HG03521 (cell line): ENCODE measurements around the gene TAF12.
"Not testable (repeated sequence)": the region's sequence is repeated elsewhere in the genome, so short reads cannot be mapped to it uniquely, and the experiment has no call there.

Experiments used
- ATAC-seq: cut with Tn5 transposase; IDR thresholded peaks from one replicate; pipeline ENCODE4 v1.9.1; 2021; ENCODE audit warnings: mild to moderate bottlenecking, moderate library complexity; ENCODE audit not compliant: unreplicated experiment

Gene TAF12, protein sequence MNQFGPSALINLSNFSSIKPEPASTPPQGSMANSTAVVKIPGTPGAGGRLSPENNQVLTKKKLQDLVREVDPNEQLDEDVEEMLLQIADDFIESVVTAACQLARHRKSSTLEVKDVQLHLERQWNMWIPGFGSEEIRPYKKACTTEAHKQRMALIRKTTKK

DNA sequence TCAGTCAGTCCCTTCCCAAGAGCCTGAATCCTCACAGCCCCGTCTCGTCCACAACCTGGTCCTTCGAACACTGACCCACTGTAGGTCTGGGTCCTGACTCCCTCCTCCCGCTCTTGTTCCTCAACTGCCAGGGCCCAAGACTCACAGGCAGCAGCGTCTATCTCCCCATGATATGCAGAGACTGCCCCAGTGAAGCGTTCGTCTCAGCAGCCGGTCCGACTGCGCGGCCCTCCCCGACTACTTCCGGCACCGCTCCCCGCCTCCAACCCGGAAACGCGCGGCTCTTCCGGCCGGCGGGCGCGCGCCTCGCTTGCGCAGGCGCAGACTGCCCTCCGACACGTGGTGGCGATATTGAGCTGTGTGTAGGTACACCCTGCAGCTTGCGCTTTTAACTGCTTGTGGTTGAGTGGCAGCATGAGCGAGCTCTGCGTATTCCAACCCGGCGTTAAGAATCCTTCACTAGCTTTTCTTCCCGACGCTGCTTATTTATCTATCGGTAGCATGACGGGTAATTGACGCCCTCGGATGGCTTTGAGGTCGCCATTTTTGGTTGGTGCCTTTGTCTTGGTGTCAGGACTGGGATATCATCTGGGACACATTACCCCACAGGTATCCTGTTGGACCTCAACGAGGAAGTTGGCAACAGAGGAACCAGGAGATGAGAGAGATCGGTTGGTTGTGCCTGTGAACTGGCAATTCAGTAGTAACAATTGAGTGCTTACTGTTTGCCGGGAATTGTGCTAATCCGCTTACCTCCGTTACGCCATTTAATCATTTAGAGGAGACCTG lies at the start of gene TAF12:
TAF12 (minus strand) TSS at position 221 of the 789 bp plus-strand sequence. CDS start 20,986 bp downstream, outside the sequence.
- ATAC-seq = peak; percentile 77

GRCh38 chr1:28691627-28692026 lies 48.8 kb upstream of the TAF12 start:
- ATAC-seq = not testable (repeated sequence)

GRCh38 chr1:28684937-28685336 lies 42.1 kb upstream of the TAF12 start:
- ATAC-seq = no peak

DNA sequence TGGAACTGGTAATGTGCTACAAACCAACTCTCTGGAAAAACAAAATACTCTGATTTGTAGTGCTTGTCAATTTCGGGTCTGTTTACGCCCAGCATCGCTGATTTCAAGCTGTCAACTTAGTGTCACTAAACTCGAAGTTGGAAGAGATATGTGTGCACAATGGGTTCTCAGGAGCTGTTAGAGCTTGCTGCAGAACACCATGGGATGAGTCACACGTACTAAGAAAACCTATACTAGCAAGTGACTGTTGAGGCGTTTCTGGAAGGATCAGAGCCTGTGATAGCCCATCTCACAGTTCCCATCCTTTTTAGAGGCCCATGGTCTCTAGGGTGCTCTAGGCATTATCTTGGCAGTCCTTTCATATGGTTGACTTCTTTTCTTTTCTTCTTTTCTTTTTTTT lies 40.0 kb upstream of the TAF12 start:
- no peak for ATAC-seq

GRCh38 chr1:28680151-28680550 lies 37.3 kb upstream of the TAF12 start:
- ATAC-seq = no peak

GRCh38 chr1:28675924-28676257 lies 33.0 kb upstream of the TAF12 start:
- no peak for ATAC-seq

GRCh38 chr1:28672971-28673370 lies 30.1 kb upstream of the TAF12 start:
- not testable (repeated sequence) for ATAC-seq

- ATAC-seq = no peak
These were observed 28.4 kb upstream of the TAF12 start for GRCh38 chr1:28671254-28671780.

DNA sequence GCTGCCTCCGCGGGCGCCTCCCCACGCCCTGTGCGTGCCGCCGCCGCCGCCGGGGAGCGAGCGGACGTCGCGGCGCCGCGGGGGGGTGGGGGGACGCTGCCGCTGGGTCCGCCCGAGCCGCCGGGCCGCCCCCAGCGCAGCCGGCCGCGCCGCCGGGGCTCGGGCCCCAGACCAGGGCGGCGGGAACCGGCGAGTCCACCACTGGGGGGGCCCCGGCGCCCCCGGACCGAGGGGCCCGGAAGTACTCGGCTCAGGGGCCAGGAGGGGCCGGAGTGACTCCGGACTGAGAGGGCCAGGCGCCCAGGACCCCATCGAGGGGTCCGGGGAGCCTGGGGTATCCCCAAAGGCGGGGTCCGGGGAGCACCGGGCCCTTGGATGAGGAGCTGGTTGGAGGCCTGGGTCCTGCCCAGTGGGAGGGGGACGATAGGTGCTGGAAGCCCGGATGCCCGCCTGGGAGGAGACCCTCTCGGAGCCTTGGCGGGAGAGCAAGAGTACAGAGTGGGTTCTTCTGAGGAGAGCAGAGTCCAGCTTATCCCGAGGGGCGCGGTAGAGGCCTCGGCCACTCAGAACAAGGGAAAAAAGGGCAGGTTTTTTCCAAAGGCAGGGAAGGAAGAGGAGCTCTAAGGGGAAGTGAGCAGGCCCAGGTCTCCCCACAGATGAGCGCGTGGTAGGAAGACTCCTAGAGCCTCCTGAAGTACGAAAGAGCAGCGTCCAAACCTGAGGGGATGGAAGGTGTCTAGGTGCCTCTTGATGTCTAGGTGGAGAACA lies 26.3 kb upstream of the TAF12 start:
- peak; percentile 66 for ATAC-seq

DNA sequence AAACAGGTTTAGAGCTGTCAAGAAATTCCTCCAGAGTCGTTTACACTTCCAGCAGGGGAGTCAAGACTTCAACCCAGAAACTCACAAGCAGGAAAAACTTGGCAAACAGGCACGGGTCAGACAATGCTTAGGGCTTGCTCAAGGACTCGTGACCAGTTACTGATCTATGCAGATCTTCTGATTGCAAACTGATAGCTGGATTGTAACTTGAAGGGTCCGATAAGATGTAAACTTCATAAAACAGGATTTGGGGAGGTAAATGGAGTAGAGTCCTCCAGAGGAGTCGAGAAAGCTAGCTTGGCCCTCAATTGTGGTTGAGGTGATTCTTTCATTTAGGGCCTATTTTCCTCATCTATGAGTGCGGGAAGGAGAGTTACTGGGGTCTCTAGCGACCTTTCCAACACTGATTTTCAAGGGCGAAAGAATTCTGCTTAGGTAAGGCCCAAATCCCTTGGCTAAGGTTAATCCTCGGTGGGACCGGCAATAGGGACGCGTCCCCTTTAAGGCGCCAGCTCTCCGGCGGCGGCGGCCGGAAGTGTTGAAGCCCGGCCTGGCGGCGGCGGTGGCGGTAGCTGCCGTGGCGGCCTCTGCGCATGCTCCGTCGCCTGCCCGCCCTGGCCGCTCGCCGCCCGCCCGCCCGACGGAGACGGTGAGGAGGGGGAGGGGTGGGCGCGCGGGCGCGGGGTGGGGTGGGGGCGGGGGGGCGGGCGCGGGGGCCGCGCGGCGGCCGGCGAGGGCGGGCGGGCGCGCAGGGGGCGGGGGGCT lies 25.5 kb upstream of the TAF12 start, which contains the start of gene GMEB1:
GMEB1 (plus strand) TSS at position 594 of the 765 bp plus-strand sequence. CDS start 14,829 bp downstream, outside the sequence.
- peak; percentile 75 for ATAC-seq

DNA sequence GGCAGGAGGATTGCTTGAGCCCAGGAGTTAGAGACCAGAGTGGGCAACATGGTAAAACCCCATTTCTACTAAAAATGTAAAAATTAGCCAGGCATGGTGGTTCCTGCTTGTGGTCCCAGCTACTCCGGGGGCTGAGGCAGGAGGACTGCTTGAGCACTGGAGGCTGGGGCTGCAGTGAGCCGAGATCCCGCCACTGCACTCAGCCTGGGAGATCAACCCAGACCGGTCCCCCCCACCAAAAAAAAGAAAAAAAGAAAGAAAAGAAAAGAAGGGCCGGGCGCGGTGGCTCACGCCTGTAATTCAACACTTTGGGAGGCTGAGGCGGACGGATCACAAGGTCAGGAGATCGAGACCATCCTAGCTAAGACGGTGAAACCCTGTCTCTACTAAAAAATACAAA lies 23.9 kb upstream of the TAF12 start:
- no peak for ATAC-seq

DNA sequence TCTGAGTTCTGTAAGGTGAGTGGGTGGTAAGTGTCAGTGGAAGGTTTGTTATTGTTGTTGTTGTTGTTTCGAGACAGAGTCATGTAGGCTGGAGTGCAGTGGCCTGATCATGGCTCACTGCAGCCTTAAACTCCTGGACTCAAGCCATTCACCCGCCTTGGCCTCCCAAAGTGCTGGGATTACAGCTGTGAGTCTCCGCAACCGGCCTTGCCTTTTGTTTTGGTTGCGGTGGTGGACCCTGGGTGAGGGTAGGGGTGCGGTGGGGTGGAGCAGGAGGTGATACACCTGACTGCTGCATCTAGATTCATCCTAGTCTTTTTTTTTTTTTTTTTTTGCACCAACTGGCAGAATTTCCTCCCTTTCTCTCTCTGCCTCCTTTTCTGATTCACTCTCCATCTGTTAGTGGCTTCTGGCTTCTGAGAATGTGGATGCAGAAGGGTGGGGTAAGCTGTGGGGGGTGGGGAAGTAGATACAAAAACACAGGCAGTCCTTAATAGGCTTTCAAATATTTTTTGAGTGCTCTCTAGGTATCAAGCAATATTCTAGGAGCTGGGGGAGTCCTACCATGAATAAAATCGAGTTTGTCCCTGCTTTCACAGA lies 21.1 kb upstream of the TAF12 start:
- no peak for ATAC-seq

DNA sequence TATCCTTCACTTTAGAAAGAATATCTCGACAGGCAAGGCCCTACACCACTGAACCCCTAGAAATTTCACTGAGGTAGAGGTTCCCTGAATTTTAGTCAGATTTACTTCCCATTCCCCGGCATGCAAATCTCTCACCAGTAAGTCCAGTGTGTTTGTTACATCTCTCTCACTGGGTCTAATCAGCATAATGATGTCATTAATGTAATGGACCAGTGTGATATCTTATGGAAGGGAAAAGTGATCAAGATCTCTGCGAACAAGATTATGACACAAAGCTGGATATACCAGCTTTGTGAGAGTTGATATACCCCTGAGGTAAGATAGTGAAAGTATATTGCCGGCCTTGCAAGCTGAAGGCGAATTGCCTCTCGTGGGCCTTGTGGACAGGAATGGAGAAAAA lies 13.5 kb upstream of the TAF12 start:
- ATAC-seq = no peak

GRCh38 chr1:28655448-28656311 lies 12.8 kb upstream of the TAF12 start:
- not testable (repeated sequence) for ATAC-seq

- not testable (repeated sequence) for ATAC-seq
These were observed 11.0 kb upstream of the TAF12 start for GRCh38 chr1:28653870-28654269.

- not testable (repeated sequence) for ATAC-seq
These were observed 10.2 kb upstream of the TAF12 start for GRCh38 chr1:28653063-28653462.

DNA sequence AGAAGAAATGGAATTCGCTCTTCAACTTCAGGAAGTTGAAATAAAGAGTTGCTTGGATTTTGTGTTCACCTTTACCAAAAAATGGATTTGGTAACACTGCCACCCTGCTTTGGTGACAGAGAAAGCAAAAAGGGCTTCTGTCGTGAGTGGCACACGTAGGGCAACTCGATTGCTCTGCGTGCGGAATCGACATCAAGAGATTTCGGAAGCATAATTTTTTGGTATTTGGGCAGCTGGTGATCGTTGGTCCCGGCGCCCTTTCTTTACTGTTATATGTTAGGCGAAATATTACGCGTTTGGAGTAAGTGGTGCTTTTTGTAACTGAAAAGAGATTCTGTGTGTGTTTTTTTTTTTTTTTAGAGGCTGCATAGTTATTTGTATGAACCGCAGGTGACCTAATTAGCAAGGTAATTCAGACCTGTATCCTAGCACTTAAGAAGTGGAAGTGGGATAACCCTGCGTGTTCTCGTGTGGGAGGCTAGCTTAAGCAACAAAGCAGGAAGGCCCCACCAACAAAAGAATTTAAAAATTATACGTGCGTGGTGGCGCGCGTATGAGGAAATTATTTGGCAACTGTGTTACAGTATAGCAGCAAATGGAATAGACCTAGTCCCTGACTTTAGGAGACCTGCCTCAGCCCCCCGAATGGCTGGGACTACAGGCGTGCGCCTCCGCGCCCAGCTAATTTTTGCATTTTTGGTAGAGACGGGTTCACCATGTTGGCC lies 5.8 kb upstream of the TAF12 start, which contains the start of gene RNU11:
RNU11 (plus strand) TSS at position 127 of the 725 bp plus-strand sequence.
- peak; percentile 44 for ATAC-seq

DNA sequence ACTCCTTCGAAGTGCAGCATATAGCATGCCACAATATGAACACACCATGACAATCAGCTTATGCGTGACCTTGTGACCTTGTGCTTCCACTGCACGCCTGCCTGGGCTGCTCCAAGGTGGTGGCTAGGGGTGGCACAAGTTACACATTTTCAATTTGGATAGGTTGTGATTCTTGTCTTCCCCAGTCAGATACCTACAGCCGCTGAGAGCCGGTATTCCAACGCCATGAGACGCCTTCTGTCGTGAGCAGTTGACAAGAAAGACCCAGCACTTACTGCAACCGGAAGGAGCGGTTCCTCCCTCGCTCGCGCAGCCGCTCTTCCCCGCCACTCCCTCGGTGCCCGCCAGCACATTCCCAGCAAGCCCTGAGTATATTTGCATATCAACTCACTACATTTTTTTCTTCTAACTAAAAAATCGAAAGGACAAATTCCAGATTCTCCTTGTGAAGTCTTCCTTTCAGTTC lies 5.2 kb upstream of the TAF12 start:
- ATAC-seq = peak; percentile 69
